GM19463 (cell line): ENCODE data around the gene CACNG3.
"Not testable (repeated sequence)": the region's sequence is repeated elsewhere in the genome, so short reads cannot be mapped to it uniquely, and the experiment has no call there.

ENCODE experiments used
- ATAC-seq: cut with Tn5 transposase; IDR thresholded peaks from one replicate; pipeline ENCODE4 v1.9.1; 2021; ENCODE audit warnings: mild to moderate bottlenecking, moderate library complexity; ENCODE audit not compliant: unreplicated experiment

CACNG3 gene

GRCh38 chr16:24275413-24275812, 19.3 kb downstream of the CACNG3 start:
- ATAC-seq, result no peak

GRCh38 chr16:24279982-24280515, 23.9 kb downstream of the CACNG3 start:
- ATAC-seq, result no peak

GRCh38 chr16:24281466-24281865, 25.3 kb downstream of the CACNG3 start:
- ATAC-seq, result no peak

- no peak for ATAC-seq
These were observed 26.0 kb downstream of the CACNG3 start for GRCh38 chr16:24282141-24282540.

- ATAC-seq, result no peak
These were observed 30.7 kb downstream of the CACNG3 start for GRCh38 chr16:24286741-24287405.

- ATAC-seq, result no peak
These were observed 32.4 kb downstream of the CACNG3 start for GRCh38 chr16:24288516-24288915.

- ATAC-seq, result no peak
These were observed 33.1 kb downstream of the CACNG3 start for GRCh38 chr16:24289166-24289700.

DNA sequence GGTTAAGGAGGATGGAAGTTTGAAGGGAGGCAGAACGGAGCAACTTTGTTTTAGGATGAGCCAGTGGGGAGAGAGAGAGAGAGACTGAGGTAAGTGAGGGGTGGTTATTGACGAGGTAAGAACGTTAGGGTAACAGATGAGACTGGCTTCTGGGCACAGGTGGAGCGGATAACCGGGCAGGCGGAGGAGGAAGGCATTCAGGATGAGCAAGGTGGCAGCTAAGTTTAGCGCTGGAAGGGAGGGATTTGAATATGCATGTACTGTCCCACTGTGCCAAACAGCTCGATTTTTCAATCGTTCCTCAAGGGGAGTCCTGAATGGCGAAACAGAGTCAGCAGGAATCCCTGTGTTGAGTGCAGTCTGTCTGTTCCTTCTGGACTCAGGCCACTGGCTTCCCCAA, 35.8 kb downstream of the CACNG3 start:
- ATAC-seq, result no peak

GRCh38 chr16:24294131-24294530, 38.0 kb downstream of the CACNG3 start:
- no peak for ATAC-seq

DNA sequence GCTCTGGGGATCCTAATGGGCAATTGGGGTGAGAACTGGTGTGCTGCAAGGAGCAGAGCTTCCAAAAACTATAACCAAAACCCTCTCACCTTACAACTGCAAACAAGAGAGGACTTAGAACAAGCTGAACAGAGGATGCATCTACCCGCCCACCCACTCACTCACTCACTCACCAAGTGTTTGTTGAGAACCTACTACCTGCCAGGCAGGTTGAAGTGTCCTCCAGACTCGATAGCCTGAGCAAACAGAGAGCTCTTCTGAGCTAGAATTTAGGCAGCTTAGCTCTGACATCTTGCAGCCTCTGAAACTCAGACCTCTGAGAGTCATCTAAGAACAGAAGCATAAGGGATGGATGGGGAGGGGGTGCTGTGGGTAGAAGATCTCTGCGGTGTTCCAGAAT, 41.2 kb downstream of the CACNG3 start:
- ATAC-seq, result no peak

GRCh38 chr16:24298548-24299167, 42.5 kb downstream of the CACNG3 start:
- ATAC-seq, result no peak

DNA sequence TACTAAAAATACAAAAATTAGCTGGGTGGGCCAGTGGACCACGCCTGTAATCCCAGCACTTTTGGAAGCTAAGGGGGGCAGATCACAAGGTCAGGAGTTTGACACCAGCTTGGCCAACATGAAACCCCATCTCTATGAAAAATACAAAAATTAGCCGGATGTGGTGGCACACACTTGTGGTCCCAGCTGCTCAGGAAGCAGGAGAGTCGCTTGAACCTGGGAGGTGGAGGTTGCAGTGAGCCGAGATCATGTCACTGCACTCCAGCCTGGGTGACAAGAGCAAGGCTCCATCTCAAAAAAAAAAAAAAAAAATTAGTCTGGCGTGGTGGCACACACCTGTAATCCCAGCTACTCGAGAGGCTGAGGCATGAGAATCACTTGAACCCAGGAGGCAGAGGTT, 44.6 kb downstream of the CACNG3 start:
- not testable (repeated sequence) for ATAC-seq

- ATAC-seq, result no peak
These were observed 46.5 kb downstream of the CACNG3 start for GRCh38 chr16:24302636-24303035.

DNA sequence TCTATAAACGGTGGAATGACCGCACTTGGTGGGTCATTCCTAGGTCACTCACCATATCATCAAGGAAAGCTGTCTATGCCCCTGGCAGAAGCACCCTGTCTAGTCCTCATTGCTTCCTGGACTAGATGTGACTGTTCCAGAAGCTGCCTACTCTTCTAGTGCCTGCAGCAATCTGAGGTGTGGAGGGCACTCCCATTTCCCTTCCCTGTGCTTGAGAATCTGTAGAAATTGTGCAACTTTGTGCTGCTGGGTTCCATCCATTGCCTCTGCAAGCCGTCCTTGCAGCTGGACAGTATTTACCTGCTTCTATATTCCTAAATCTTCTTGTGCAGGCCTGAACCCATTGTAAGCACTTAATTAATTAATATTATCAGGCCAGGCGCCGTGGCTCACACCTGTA, 52.1 kb downstream of the CACNG3 start:
- ATAC-seq, result no peak

GRCh38 chr16:24309258-24310142, 53.4 kb downstream of the CACNG3 start:
- no peak for ATAC-seq

GRCh38 chr16:24315343-24315742, 59.2 kb downstream of the CACNG3 start:
- ATAC-seq, result no peak

- ATAC-seq, result no peak
These were observed 62.5 kb downstream of the CACNG3 start for GRCh38 chr16:24318680-24319079.

- ATAC-seq, result no peak
These were observed 63.1 kb downstream of the CACNG3 start for GRCh38 chr16:24319126-24319814.

DNA sequence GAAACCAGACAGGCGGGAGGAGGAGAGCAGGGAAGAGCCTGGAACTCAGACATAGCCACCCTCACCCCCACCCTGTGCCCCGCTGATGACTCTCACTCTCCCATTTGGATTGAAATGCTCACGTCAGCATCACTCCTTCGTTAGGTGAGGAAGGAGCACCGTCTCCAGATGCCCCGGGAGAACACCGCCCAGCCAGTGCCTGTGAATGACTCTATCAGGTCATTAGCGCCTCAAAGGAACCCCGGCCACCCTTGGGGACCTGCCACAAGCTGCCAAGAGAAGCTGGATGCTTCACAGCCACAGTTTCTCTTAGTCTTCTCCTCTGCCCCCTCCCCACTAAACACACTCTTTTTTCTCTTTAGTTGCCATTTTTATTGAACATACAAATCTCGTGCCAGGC, 66.0 kb downstream of the CACNG3 start:
- no peak for ATAC-seq

GRCh38 chr16:24324421-24324820, 68.3 kb downstream of the CACNG3 start:
- no peak for ATAC-seq
